PC-9 (cell line): ENCODE measurements around the gene MCIDAS.

Source experiments
- CTCF ChIP-seq: fragments of 200-600 bp; sonication (generic); conservative IDR thresholded peaks from 2 replicates; pipeline ENCODE4 v1.6.1; 2017; ENCODE audit warnings: mixed run types, antibody characterized with exemption, mild to moderate bottlenecking, moderate library complexity
- EZH2 ChIP-seq: fragments of 200-600 bp; sonication (generic); IDR thresholded peaks from 2 replicates; pipeline ENCODE4 v1.8.0; 2017; ENCODE audit warnings: antibody characterized with exemption, low read depth

- TF ChIP-seq CTCF (no peak), EZH2 (no peak)
Measured at GRCh38 chr5:55172937-55173686, 54.0 kb downstream of the MCIDAS start, which contains the start of gene CDC20B.
